Islet precursor cell (in vitro differentiated cells): Measurements from ENCODE around the gene FKBP3.
"Not testable (repeated sequence)": the region's sequence is repeated elsewhere in the genome, so short reads cannot be mapped to it uniquely, and the experiment has no call there.

Experiments used
- DNase-seq: peaks from one replicate; pipeline ENCODE4 v3.0.0-alpha.2; 2018

Gene FKBP3

GRCh38 chr14:45112896-45113781 is 21.1 kb downstream of the FKBP3 start:
- DNase-seq: no peak

GRCh38 chr14:45104561-45104960 is 29.7 kb downstream of the FKBP3 start:
- no peak for DNase-seq

GRCh38 chr14:45103806-45104205 is 30.5 kb downstream of the FKBP3 start:
- no peak for DNase-seq

GRCh38 chr14:45096218-45096617 is 38.1 kb downstream of the FKBP3 start:
- DNase-seq: no peak

- no peak for DNase-seq
Measured at GRCh38 chr14:45095143-45095542, 39.1 kb downstream of the FKBP3 start.

- no peak for DNase-seq
Measured at GRCh38 chr14:45094275-45094674, 40.0 kb downstream of the FKBP3 start.

- no peak for DNase-seq
Measured at GRCh38 chr14:45091710-45092109, 42.6 kb downstream of the FKBP3 start.

GRCh38 chr14:45089813-45090212 is 44.5 kb downstream of the FKBP3 start:
- no peak for DNase-seq

GRCh38 chr14:45084946-45085346 is 49.3 kb downstream of the FKBP3 start:
- DNase-seq: no peak

GRCh38 chr14:45083976-45084722 is 50.1 kb downstream of the FKBP3 start, which contains the start of gene PRPF39:
Gene PRPF39, plus strand, starts transcription at chr14:45084116. Its CDS starts 11,124 bp downstream, at chr14:45095240.
- peak; percentile 97 for DNase-seq

- no peak for DNase-seq
Measured at GRCh38 chr14:45083617-45083975, 50.7 kb downstream of the FKBP3 start.

GRCh38 chr14:45082420-45082819 is 51.9 kb downstream of the FKBP3 start:
- no peak for DNase-seq

- not testable (repeated sequence) for DNase-seq
Measured at GRCh38 chr14:45081096-45081495, 53.2 kb downstream of the FKBP3 start.

- DNase-seq: not testable (repeated sequence)
Measured at GRCh38 chr14:45080416-45080968, 53.8 kb downstream of the FKBP3 start.

GRCh38 chr14:45078323-45078722 is 56.0 kb downstream of the FKBP3 start:
- no peak for DNase-seq

GRCh38 chr14:45073231-45073879 is 60.9 kb downstream of the FKBP3 start:
- DNase-seq: no peak

GRCh38 chr14:45072126-45072525 is 62.2 kb downstream of the FKBP3 start:
- no peak for DNase-seq

GRCh38 chr14:45070215-45070614 is 64.1 kb downstream of the FKBP3 start:
- DNase-seq: no peak

- DNase-seq: no peak
Measured at GRCh38 chr14:45068396-45068795, 65.9 kb downstream of the FKBP3 start.

GRCh38 chr14:45066667-45067066 is 67.6 kb downstream of the FKBP3 start:
- no peak for DNase-seq

- DNase-seq: no peak
Measured at GRCh38 chr14:45065956-45066355, 68.3 kb downstream of the FKBP3 start.
